BLaER1 (cell line): ENCODE results near the gene ALG9.

Experiments used
- H3K27ac ChIP-seq: shearing (Covaris generic); formaldehyde crosslinking; 2 replicates; pipeline ENCODE4 v1.8.1; 2022
- H3K27me3 ChIP-seq: shearing (Covaris generic); formaldehyde crosslinking; 2 replicates; pipeline ENCODE4 v1.8.1; 2022
- H3K36me3 ChIP-seq: shearing (Covaris generic); formaldehyde crosslinking; 2 replicates; pipeline ENCODE4 v1.8.1; 2022
- H3K4me1 ChIP-seq: shearing (Covaris generic); formaldehyde crosslinking; 2 replicates; pipeline ENCODE4 v1.8.1; 2022
- H3K4me2 ChIP-seq: shearing (Covaris generic); formaldehyde crosslinking; 2 replicates; pipeline ENCODE4 v1.8.1; 2022
- H3K4me3 ChIP-seq: shearing (Covaris generic); formaldehyde crosslinking; 2 replicates; pipeline ENCODE4 v1.8.1; 2022
- H3K9ac ChIP-seq: shearing (Covaris generic); formaldehyde crosslinking; 2 replicates; pipeline ENCODE4 v1.8.1; 2022
- H3K9me3 ChIP-seq: shearing (Covaris generic); formaldehyde crosslinking; 2 replicates; pipeline ENCODE4 v1.8.1; 2022
- H4K20me1 ChIP-seq: shearing (Covaris generic); formaldehyde crosslinking; 2 replicates; pipeline ENCODE4 v1.8.1; 2022
- Cebpa-rat ChIP-seq: shearing (Covaris generic); IDR thresholded peaks from 2 replicates; pipeline ENCODE4 v1.8.1; 2022

The ALG9 gene

GRCh38 chr11:111819829-111820237, 51.5 kb downstream of the ALG9 start:
- no peak overlapping the region for H3K4me2 ChIP-seq
- H3K27me3 ChIP-seq = no peaks in the 10 kb centered on the region
- no peak overlapping the region for H3K9ac ChIP-seq
- H3K4me3 ChIP-seq = no peak overlapping the region
- H3K9me3 ChIP-seq = no peaks in the 10 kb centered on the region
- peaks cover 61% of the 10 kb centered on the region for H3K36me3 ChIP-seq
- no peaks in the 10 kb centered on the region for H4K20me1 ChIP-seq
- 0 out of 2 replicates have a peak, but pooled peaks cover 10% of the 10 kb centered on the region for H3K4me1 ChIP-seq
- H3K27ac ChIP-seq = no peak overlapping the region
- no peak for TF ChIP-seq Cebpa-rat

- no peak for TF ChIP-seq Cebpa-rat
- Histone ChIP-seq H3K4me1 (0 out of 2 replicates have a peak, but pooled peaks cover 10% of the 10 kb centered on the region), H3K4me3 (no peak overlapping the region), H3K4me2 (no peak overlapping the region), H3K36me3 (peaks cover 61% of the 10 kb centered on the region), H4K20me1 (no peaks in the 10 kb centered on the region), H3K9ac (no peak overlapping the region), H3K27ac (no peak overlapping the region), H3K9me3 (no peaks in the 10 kb centered on the region), H3K27me3 (no peaks in the 10 kb centered on the region)
Observed at GRCh38 chr11:111819161-111819828, 52.1 kb downstream of the ALG9 start.

- Histone ChIP-seq H4K20me1 (no peaks in the 10 kb centered on the region), H3K4me1 (0 out of 2 replicates have a peak, but pooled peaks cover 10% of the 10 kb centered on the region), H3K27ac (no peak overlapping the region), H3K27me3 (no peaks in the 10 kb centered on the region), H3K4me3 (no peak overlapping the region), H3K9me3 (peaks cover 5% of the 10 kb centered on the region; the same call in 1 of the 2 replicates), H3K36me3 (peaks cover 50% of the 10 kb centered on the region), H3K9ac (no peak overlapping the region), H3K4me2 (no peak overlapping the region)
- TF ChIP-seq Cebpa-rat = no peak
Observed at GRCh38 chr11:111815489-111815888, 55.9 kb downstream of the ALG9 start.

DNA sequence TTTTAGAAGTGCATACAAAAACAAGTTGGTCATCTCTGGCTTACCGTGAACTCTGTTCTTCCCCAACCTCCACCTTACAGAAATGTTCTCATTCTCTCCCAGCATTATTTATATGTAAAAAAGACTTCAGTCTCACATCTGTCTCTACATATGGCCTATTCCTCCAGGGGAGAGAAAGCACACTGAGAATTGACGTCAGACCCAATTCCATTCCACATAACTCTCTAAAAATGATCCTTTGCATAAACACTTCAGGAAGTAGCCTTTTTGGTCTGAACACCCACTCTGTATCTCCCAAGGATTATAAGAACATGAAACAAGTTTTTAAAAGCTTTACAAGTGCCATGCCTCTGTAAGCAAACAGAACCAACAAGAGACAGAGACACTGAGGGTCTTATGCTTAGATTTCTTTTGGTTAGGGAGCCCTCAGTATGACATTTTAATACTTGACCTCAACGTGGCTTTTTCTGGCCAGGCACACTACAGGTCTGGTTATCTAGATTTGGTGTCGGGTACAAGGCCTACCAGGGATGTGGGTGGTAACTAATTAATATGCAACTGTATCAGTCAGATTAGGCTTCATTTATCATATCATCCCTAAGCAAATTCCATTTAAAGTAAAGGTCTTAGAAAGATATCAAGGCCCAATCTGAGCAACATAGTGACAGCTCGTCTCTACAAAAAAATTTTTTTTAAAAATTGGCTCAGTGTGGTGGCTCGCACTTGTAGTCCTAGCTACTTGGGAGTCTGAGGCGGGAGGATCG, 56.6 kb downstream of the ALG9 start:
- no peak for TF ChIP-seq Cebpa-rat
- no peak overlapping the region for H3K9ac ChIP-seq
- no peaks in the 10 kb centered on the region for H4K20me1 ChIP-seq
- H3K9me3 ChIP-seq = peaks cover 5% of the 10 kb centered on the region; the same call in 1 of the 2 replicates
- no peak overlapping the region for H3K4me3 ChIP-seq
- no peak overlapping the region for H3K4me2 ChIP-seq
- 0 out of 2 replicates have a peak, but pooled peaks cover 9% of the 10 kb centered on the region for H3K4me1 ChIP-seq
- no peak overlapping the region for H3K27ac ChIP-seq
- H3K27me3 ChIP-seq = no peaks in the 10 kb centered on the region
- H3K36me3 ChIP-seq = peaks cover 53% of the 10 kb centered on the region

DNA sequence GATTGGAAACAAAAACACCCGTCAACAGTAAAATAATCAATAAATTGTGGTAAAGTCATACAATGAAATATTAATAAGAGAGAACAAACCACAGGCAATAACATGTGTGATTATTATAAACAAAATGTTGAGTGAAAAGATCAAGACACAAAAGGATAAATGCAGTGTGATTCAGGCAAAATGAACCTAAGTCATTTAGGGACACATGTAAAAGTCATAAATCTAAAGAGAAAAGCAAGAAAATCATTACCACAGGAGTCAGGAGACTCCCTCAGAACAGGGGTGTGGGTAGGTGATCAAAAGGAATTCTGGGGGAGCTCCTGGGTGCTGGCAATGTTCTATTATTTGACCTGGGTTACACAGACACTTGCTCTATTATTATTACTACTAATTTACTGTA, 57.3 kb downstream of the ALG9 start:
- Histone ChIP-seq H3K9me3 (peaks cover 5% of the 10 kb centered on the region; the same call in 1 of the 2 replicates), H4K20me1 (no peaks in the 10 kb centered on the region), H3K36me3 (peaks cover 55% of the 10 kb centered on the region), H3K4me2 (no peak overlapping the region), H3K4me1 (0 out of 2 replicates have a peak, but pooled peaks cover 3% of the 10 kb centered on the region), H3K27ac (no peak overlapping the region), H3K27me3 (no peaks in the 10 kb centered on the region), H3K4me3 (no peak overlapping the region), H3K9ac (no peak overlapping the region)
- no peak for TF ChIP-seq Cebpa-rat

GRCh38 chr11:111812211-111812610, 59.2 kb downstream of the ALG9 start:
- H3K9ac ChIP-seq = no peak overlapping the region
- H3K4me1 ChIP-seq = no peaks in the 10 kb centered on the region
- no peak overlapping the region for H3K4me2 ChIP-seq
- H3K27ac ChIP-seq = no peak overlapping the region
- no peaks in the 10 kb centered on the region for H3K27me3 ChIP-seq
- H3K4me3 ChIP-seq = no peak overlapping the region
- peaks cover 67% of the 10 kb centered on the region for H3K36me3 ChIP-seq
- H3K9me3 ChIP-seq = peaks cover 5% of the 10 kb centered on the region; the same call in 1 of the 2 replicates
- no peak for TF ChIP-seq Cebpa-rat
- H4K20me1 ChIP-seq = no peaks in the 10 kb centered on the region

GRCh38 chr11:111811445-111811844, 59.9 kb downstream of the ALG9 start:
- TF ChIP-seq Cebpa-rat = no peak
- Histone ChIP-seq H3K9ac (no peak overlapping the region), H3K36me3 (peaks cover 69% of the 10 kb centered on the region), H3K27ac (no peak overlapping the region), H4K20me1 (no peaks in the 10 kb centered on the region), H3K9me3 (peaks cover 5% of the 10 kb centered on the region; the same call in 1 of the 2 replicates), H3K4me1 (no peaks in the 10 kb centered on the region), H3K4me3 (no peak overlapping the region), H3K4me2 (no peak overlapping the region), H3K27me3 (no peaks in the 10 kb centered on the region)

DNA sequence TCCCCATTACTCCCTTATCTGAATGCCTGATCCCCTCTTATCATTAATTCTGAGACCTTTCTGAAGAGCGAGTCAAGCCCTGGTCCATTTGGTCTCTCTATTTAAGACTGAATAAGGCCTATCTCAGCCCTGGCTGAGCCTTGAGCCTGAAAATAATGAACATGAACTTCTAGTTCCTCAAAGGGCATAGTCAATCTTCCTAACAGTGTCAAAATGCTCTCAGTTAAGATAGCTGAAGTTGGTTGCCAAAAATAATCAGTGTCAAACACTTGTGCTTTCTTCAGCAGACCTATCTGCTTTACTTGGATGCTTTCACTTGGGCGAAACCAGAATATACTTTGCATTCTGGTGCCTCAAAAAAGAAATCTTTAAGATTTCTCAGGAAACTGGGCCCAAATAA, 62.5 kb downstream of the ALG9 start:
- no peak for TF ChIP-seq Cebpa-rat
- no peak overlapping the region for H3K4me3 ChIP-seq
- no peak overlapping the region for H3K4me2 ChIP-seq
- H3K36me3 ChIP-seq = peaks cover 81% of the 10 kb centered on the region
- no peaks in the 10 kb centered on the region for H3K27me3 ChIP-seq
- no peaks in the 10 kb centered on the region for H3K4me1 ChIP-seq
- H3K9ac ChIP-seq = no peak overlapping the region
- H3K9me3 ChIP-seq = peaks cover 5% of the 10 kb centered on the region; the same call in 1 of the 2 replicates
- no peaks in the 10 kb centered on the region for H4K20me1 ChIP-seq
- H3K27ac ChIP-seq = no peak overlapping the region

DNA sequence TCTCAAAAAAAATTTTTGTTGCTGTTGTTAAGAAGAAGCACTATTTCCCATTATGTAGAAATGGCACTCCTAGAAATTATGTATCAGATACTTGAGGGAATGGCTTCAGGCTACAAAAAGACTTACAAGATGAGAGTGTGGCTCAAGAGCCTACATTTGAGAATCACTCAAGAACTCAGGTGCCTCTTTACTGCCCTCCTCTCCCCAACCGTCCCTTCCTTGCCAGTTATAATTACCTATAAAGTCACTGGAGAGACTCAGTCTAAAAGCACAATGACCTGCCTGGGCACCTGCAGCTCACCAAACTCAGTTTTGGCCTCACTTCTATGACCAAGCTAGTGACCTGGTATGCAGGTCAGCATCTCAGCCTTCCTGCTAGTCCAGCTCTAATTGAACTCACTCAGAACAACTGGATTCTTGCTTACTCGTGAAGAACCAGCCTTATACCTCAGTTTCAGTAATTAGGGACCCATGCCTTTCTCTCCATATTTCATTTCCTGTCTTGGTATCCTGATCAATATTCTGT, 63.3 kb downstream of the ALG9 start:
- H4K20me1 ChIP-seq = no peaks in the 10 kb centered on the region
- H3K36me3 ChIP-seq = peaks cover 83% of the 10 kb centered on the region
- H3K4me2 ChIP-seq = no peak overlapping the region
- H3K27ac ChIP-seq = no peak overlapping the region
- H3K4me3 ChIP-seq = no peak overlapping the region
- no peaks in the 10 kb centered on the region for H3K4me1 ChIP-seq
- peaks cover 5% of the 10 kb centered on the region; the same call in 1 of the 2 replicates for H3K9me3 ChIP-seq
- H3K27me3 ChIP-seq = no peaks in the 10 kb centered on the region
- TF ChIP-seq Cebpa-rat = no peak
- no peak overlapping the region for H3K9ac ChIP-seq

DNA sequence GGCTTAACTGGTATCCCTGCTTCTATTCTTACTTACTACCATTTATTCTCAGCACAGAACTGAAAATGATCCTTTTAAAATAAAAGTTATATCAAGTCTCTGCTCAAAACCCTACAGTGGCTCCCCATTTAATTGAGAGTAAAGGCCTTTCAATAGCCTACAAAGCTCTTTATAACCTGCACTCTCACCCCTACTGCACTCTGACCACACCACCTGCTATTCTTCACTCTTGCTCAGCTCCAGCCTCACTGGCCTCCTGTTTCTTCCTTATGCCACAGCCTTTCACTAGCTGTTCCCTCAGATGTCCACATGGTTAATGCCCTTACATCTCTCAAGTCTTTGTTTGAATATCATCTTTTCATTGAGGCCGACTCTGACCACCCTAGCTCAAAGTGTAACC, 64.3 kb downstream of the ALG9 start:
- Histone ChIP-seq H4K20me1 (no peaks in the 10 kb centered on the region), H3K4me2 (no peak overlapping the region), H3K27me3 (no peaks in the 10 kb centered on the region), H3K9me3 (peaks cover under 1% of the 10 kb centered on the region; the same call in 1 of the 2 replicates), H3K4me3 (no peak overlapping the region), H3K4me1 (no peaks in the 10 kb centered on the region), H3K9ac (no peak overlapping the region), H3K36me3 (peaks cover 84% of the 10 kb centered on the region), H3K27ac (no peak overlapping the region)
- no peak for TF ChIP-seq Cebpa-rat
